Neural progenitor cell (in vitro differentiated cells): ENCODE data around the gene FGFBP3. TPM values are rescaled to one million over a fixed set of nuclear protein-coding genes. Genes with fewer than 3 reads are reported as not detected.

ENCODE experiments used
- DNase-seq: peaks from one replicate; pipeline ENCODE4 v3.0.0-alpha.2; 2016; ENCODE audit warnings: low spot score
- H2AFZ ChIP-seq: fragments of 200-600 bp; sonication (generic); replicated peaks from 2 replicates; pipeline ENCODE4 v1.6.1; 2016; ENCODE audit warnings: antibody characterized with exemption
- H3F3A ChIP-seq: fragments of 200-600 bp; sonication (generic); 2 replicates; pipeline ENCODE4 v1.6.1; 2016; ENCODE audit warnings: antibody characterized with exemption, low read depth
- H3K27ac ChIP-seq: fragments of 200-600 bp; sonication (generic); 2 replicates; pipeline ENCODE4 v1.5.1; 2016; ENCODE audit warnings: mild to moderate bottlenecking
- H3K27me3 ChIP-seq: fragments of 200-600 bp; sonication (generic); 2 replicates; pipeline ENCODE4 v1.6.1; 2016; ENCODE audit warnings: mild to moderate bottlenecking, moderate library complexity
- H3K36me3 ChIP-seq: fragments of 200-600 bp; sonication (generic); 2 replicates; pipeline ENCODE4 v1.5.1; 2016
- H3K4me1 ChIP-seq: fragments of 200-600 bp; sonication (generic); 2 replicates; pipeline ENCODE4 v1.6.1; 2016; ENCODE audit warnings: mixed run types
- H3K4me2 ChIP-seq: fragments of 200-600 bp; sonication (generic); 2 replicates; pipeline ENCODE4 v1.6.1; 2016
- H3K4me3 ChIP-seq: fragments of 200-600 bp; sonication (generic); 2 replicates; pipeline ENCODE4 v1.5.1; 2016
- H3K79me2 ChIP-seq: fragments of 200-600 bp; sonication (generic); 2 replicates; pipeline ENCODE4 v1.6.1; 2016; ENCODE audit warnings: low read depth
- H3K9ac ChIP-seq: fragments of 200-600 bp; sonication (generic); 2 replicates; pipeline ENCODE4 v1.6.1; 2016
- H3K9me3 ChIP-seq: fragments of 200-600 bp; sonication (generic); 2 replicates; pipeline ENCODE4 v1.5.1; 2016; ENCODE audit warnings: low read depth
- H4K20me1 ChIP-seq: fragments of 200-600 bp; sonication (generic); 2 replicates; pipeline ENCODE4 v1.6.1; 2016; ENCODE audit warnings: low read depth
- H3K27ac Mint-ChIP-seq: 3 replicates; pipeline ENCODE4 v1.8.0; 2021; ENCODE audit warnings: mixed read lengths
- H3K27me3 Mint-ChIP-seq: 2 replicates; pipeline ENCODE4 v1.8.0; 2022; ENCODE audit warnings: low read depth, mild to moderate bottlenecking, inconsistent platforms, moderate library complexity, mixed read lengths; ENCODE audit not compliant: insufficient read depth
- H3K36me3 Mint-ChIP-seq: 3 replicates; pipeline ENCODE4 v1.8.0; 2021; ENCODE audit warnings: mixed read lengths
- H3K4me1 Mint-ChIP-seq: 3 replicates; pipeline ENCODE4 v1.8.0; 2021; ENCODE audit warnings: mixed read lengths
- H3K4me3 Mint-ChIP-seq: 3 replicates; pipeline ENCODE4 v1.8.0; 2021; ENCODE audit warnings: mild to moderate bottlenecking, moderate library complexity, mixed read lengths
- H3K9me3 Mint-ChIP-seq: 3 replicates; pipeline ENCODE4 v1.8.0; 2020; ENCODE audit warnings: mixed read lengths
- EZH2 ChIP-seq: fragments of 200-600 bp; sonication (generic); IDR thresholded peaks from 2 replicates; pipeline ENCODE4 v1.6.1; 2017; ENCODE audit warnings: antibody characterized with exemption, mild to moderate bottlenecking, moderate library complexity
- EZH2phosphoT487 ChIP-seq: fragments of 200-600 bp; sonication (generic); IDR thresholded peaks from 2 replicates; pipeline ENCODE4 v1.6.1; 2017; ENCODE audit warnings: antibody characterized with exemption
- total RNA-seq: library from RNA; depleted of rRNA; stranded (reverse); fragments of >200 nt; gene quantifications from 2 replicates; pipeline ENCODE4 v1.2.3, GENCODE V29; 2015; ENCODE audit warnings: low replicate concordance
- TF ChIP-seq, protein P1 (sequence below): fragments of 200-600 bp; sonication (generic); IDR thresholded peaks from 2 replicates; pipeline ENCODE4 v1.5.1; 2017; ENCODE audit warnings: antibody characterized with exemption, mild to moderate bottlenecking

FGFBP3 gene
- total RNA-seq, 1 donor from 2014 or later = 14.0 TPM

DNA sequence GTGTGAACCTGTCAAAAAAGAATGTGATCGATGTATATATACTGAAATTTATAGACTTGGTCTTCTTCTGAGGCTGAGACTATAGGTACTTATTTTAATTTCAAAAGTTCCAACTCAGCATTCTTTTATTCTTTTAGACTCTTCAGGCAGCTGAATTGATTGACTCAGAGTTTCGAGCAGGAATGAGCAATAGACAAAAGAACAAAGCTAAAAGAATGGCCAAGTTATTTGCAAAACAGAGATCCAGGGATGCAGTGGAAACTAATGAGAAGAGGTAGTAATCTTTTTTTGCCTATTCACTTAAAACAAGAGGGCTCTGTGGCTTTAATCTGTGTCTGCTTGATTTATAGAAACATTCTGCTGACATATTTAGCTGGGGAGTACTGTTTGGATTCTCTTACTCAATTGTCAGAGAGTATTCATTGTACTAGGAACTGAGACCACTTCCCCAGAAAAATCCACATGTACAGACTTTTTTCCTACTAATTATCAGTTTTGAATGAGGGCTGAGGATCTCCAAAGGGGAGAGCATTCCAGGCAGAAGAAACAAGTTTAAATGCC is 44.4 kb upstream of the FGFBP3 start:
- DNase-seq = peak; percentile 19
- Histone ChIP-seq H3F3A (peaks cover 32% of the 10 kb centered on the region), H4K20me1 (peaks cover 31% of the 10 kb centered on the region), H3K4me3 (no peak overlapping the region), H3K9me3 (no peaks in the 10 kb centered on the region), H3K36me3 (peaks cover 33% of the 10 kb centered on the region), H3K4me2 (peak overlapping the region; percentile 36), H3K79me2 (peaks cover 23% of the 10 kb centered on the region), H2AFZ (no peak overlapping the region), H3K27ac (peak overlapping the region; percentile 65), H3K27me3 (no peaks in the 10 kb centered on the region), H3K4me1 (peaks cover 19% of the 10 kb centered on the region), H3K9ac (no peak overlapping the region)
- TF ChIP-seq EZH2phosphoT487 = no peak
- no peak for TF ChIP-seq EZH2
- TF ChIP-seq, protein P1, sequence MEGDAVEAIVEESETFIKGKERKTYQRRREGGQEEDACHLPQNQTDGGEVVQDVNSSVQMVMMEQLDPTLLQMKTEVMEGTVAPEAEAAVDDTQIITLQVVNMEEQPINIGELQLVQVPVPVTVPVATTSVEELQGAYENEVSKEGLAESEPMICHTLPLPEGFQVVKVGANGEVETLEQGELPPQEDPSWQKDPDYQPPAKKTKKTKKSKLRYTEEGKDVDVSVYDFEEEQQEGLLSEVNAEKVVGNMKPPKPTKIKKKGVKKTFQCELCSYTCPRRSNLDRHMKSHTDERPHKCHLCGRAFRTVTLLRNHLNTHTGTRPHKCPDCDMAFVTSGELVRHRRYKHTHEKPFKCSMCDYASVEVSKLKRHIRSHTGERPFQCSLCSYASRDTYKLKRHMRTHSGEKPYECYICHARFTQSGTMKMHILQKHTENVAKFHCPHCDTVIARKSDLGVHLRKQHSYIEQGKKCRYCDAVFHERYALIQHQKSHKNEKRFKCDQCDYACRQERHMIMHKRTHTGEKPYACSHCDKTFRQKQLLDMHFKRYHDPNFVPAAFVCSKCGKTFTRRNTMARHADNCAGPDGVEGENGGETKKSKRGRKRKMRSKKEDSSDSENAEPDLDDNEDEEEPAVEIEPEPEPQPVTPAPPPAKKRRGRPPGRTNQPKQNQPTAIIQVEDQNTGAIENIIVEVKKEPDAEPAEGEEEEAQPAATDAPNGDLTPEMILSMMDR = no peak
- H3K4me1 Mint-ChIP-seq = no peaks in the 10 kb centered on the region
- no peaks in the 10 kb centered on the region for H3K9me3 Mint-ChIP-seq
- no peak overlapping the region for H3K4me3 Mint-ChIP-seq
- H3K36me3 Mint-ChIP-seq = peaks cover 29% of the 10 kb centered on the region
- H3K27ac Mint-ChIP-seq = no peak overlapping the region
- no peaks in the 10 kb centered on the region for H3K27me3 Mint-ChIP-seq

DNA sequence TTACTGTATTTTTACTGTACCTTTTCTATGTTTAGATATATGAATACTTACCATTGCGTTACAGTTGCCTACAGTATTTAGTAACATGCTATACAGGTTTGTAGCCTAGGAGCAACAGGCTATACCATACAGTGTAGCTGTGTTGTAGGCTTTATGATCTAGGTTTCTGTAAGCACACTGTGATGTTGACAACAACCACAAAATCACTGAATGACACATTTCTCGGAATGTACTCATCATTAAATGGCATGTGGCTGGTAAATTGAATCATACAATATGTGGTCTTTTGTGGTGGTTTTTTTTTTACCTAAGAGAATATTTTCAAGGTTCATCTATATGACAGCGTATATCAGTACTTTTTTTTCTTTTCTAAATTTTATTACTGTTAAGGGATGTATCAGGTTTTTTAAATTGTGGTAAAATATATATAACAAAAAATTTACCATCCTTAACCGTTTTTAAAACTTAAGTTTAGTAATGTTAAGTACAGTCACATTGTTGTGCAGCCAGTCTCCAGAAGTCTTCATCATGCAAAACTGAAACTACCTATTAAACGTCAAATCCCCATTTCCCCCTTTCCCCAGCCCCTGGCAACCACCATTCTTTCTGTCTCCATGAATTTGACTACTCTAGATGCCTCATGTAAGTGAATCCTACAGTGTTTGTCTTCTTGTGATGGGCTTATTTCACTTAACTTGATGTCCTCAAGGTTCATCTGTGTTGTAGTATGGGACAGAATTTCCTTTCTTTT is 35.8 kb upstream of the FGFBP3 start:
- Histone ChIP-seq H3K27me3 (no peaks in the 10 kb centered on the region), H3K9me3 (no peaks in the 10 kb centered on the region), H3F3A (peaks cover 26% of the 10 kb centered on the region), H3K27ac (no peak overlapping the region), H3K9ac (no peak overlapping the region), H3K4me3 (no peak overlapping the region), H3K4me2 (no peak overlapping the region), H3K79me2 (peaks cover 56% of the 10 kb centered on the region), H2AFZ (no peak overlapping the region), H3K4me1 (no peaks in the 10 kb centered on the region), H3K36me3 (peaks cover 15% of the 10 kb centered on the region), H4K20me1 (peaks cover 21% of the 10 kb centered on the region)
- DNase-seq = no peak
- H3K36me3 Mint-ChIP-seq = peaks cover 33% of the 10 kb centered on the region
- no peak overlapping the region for H3K27ac Mint-ChIP-seq
- TF ChIP-seq EZH2 (no peak), EZH2phosphoT487 (no peak)
- TF ChIP-seq, protein P1 = no peak
- H3K4me3 Mint-ChIP-seq = no peak overlapping the region
- no peaks in the 10 kb centered on the region for H3K9me3 Mint-ChIP-seq
- H3K27me3 Mint-ChIP-seq = no peaks in the 10 kb centered on the region
- H3K4me1 Mint-ChIP-seq = no peaks in the 10 kb centered on the region

DNA sequence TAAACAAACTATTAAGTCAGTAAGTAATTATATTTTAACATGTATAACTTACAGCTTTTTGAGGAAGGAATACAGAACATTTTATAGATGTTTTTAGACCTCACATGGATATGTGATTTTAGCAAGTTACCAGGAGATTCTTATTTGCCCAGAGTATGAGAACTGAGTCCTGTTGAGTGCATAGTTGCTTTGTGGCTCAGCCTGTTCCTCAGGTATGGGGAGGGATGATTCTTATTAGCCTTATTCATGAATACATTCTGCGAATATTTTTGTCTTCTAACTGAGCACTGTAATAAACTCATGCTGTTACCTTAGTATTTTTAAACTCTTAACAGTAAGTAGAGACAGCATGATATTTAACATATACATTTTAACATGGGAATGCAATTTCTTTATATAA is 32.1 kb upstream of the FGFBP3 start:
- peak overlapping the region; percentile 3 for H3K27ac ChIP-seq
- no peak overlapping the region for H3K27ac Mint-ChIP-seq

More for the DNA sequence above, 32.1 kb upstream of the FGFBP3 start:
- Mint-ChIP-seq H3K27me3 (no peaks in the 10 kb centered on the region), H3K4me1 (no peaks in the 10 kb centered on the region), H3K36me3 (peaks cover 32% of the 10 kb centered on the region), H3K4me3 (no peak overlapping the region), H3K9me3 (no peaks in the 10 kb centered on the region)
- Histone ChIP-seq H4K20me1 (peaks cover 34% of the 10 kb centered on the region), H3K27me3 (no peaks in the 10 kb centered on the region), H3K4me3 (no peak overlapping the region), H2AFZ (no peak overlapping the region), H3F3A (peaks cover 20% of the 10 kb centered on the region), H3K9me3 (no peaks in the 10 kb centered on the region), H3K36me3 (peaks cover 24% of the 10 kb centered on the region), H3K4me1 (no peaks in the 10 kb centered on the region), H3K79me2 (peaks cover 76% of the 10 kb centered on the region), H3K4me2 (no peak overlapping the region), H3K9ac (no peak overlapping the region)
- TF ChIP-seq EZH2 (no peak), EZH2phosphoT487 (no peak)
- TF ChIP-seq, protein P1 = no peak
- DNase-seq = no peak
